ENCODE results near the gene ADO. TPM values are rescaled to one million over a fixed set of nuclear protein-coding genes. Genes with fewer than 3 reads are reported as not detected.

The ADO gene
- total RNA-seq, 1 donor from 2014 or later = 29.0 TPM

DNA sequence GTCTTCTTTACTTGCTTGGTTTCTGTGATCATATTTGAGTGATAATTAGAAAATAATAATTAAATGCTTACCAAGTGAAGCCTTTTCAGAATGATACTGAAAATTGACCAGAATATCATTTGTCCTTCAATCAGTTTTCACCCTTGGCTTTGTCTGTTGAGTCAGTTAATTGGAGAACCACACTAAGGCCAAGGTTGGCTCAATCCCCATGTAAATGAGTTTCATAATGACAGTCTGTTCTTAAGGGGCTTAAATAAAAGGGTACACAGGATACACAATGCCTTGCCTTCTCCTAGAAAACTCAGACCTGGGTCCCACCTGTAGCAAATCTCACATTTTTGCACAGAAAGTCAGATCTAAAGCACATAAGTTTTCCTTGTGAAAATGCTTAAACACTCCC lies 42.9 kb downstream of the ADO start:
- DNase-seq (ENCODE audit: low read depth) (no peak), FAIRE-seq (no peak)
- H3K4me3 ChIP-seq (ENCODE audit: insufficient read depth, low read depth, low read length) = no peak overlapping the region
- no peak overlapping the region for H3K27ac ChIP-seq (ENCODE audit: low read depth, low read length)
- H4K20me1 ChIP-seq (ENCODE audit: insufficient read depth, low read length) = no peaks in the 10 kb centered on the region
- no peak overlapping the region for H2AFZ ChIP-seq (ENCODE audit: low read depth, low read length)
- no peaks in the 10 kb centered on the region for H3K36me3 ChIP-seq (ENCODE audit: insufficient read depth, low read length)
- H3K36me3 Mint-ChIP-seq (ENCODE audit: low read depth, unreplicated experiment) = no peaks in the 10 kb centered on the region
- no peak overlapping the region for H3K9ac ChIP-seq (ENCODE audit: low read length)
- TF ChIP-seq EZH2 (IDR thresholded peaks at IDR 0.05; ENCODE audit: insufficient read depth, low read length) = no peak
- TF ChIP-seq, protein P1, sequence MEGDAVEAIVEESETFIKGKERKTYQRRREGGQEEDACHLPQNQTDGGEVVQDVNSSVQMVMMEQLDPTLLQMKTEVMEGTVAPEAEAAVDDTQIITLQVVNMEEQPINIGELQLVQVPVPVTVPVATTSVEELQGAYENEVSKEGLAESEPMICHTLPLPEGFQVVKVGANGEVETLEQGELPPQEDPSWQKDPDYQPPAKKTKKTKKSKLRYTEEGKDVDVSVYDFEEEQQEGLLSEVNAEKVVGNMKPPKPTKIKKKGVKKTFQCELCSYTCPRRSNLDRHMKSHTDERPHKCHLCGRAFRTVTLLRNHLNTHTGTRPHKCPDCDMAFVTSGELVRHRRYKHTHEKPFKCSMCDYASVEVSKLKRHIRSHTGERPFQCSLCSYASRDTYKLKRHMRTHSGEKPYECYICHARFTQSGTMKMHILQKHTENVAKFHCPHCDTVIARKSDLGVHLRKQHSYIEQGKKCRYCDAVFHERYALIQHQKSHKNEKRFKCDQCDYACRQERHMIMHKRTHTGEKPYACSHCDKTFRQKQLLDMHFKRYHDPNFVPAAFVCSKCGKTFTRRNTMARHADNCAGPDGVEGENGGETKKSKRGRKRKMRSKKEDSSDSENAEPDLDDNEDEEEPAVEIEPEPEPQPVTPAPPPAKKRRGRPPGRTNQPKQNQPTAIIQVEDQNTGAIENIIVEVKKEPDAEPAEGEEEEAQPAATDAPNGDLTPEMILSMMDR (IDR thresholded peaks at IDR 0.05; ENCODE audit: insufficient read depth, low read depth, low read length) = no peak
- H3K9me3 Mint-ChIP-seq (ENCODE audit: unreplicated experiment) = peaks cover 20% of the 10 kb centered on the region
- H3K4me3 Mint-ChIP-seq (ENCODE audit: unreplicated experiment) = no peak overlapping the region
- no peaks in the 10 kb centered on the region for H3K4me1 Mint-ChIP-seq (ENCODE audit: low read depth, unreplicated experiment)
- H3K4me2 ChIP-seq (ENCODE audit: low read length) = no peak overlapping the region
- H3K4me1 ChIP-seq (ENCODE audit: insufficient read depth, low read length) = no peaks in the 10 kb centered on the region
- H3K27me3 Mint-ChIP-seq (ENCODE audit: low read depth, unreplicated experiment) = peaks cover 10% of the 10 kb centered on the region
- H3K27me3 ChIP-seq (ENCODE audit: insufficient read depth, low read length) = peaks cover 9% of the 10 kb centered on the region
- no peak overlapping the region for H3K27ac Mint-ChIP-seq (ENCODE audit: unreplicated experiment)
- H3K79me2 ChIP-seq (ENCODE audit: insufficient read depth, low read length) = no peaks in the 10 kb centered on the region
- H3K9me3 ChIP-seq (ENCODE audit: insufficient read depth, low read depth, low read length) = peaks cover 8% of the 10 kb centered on the region

DNA sequence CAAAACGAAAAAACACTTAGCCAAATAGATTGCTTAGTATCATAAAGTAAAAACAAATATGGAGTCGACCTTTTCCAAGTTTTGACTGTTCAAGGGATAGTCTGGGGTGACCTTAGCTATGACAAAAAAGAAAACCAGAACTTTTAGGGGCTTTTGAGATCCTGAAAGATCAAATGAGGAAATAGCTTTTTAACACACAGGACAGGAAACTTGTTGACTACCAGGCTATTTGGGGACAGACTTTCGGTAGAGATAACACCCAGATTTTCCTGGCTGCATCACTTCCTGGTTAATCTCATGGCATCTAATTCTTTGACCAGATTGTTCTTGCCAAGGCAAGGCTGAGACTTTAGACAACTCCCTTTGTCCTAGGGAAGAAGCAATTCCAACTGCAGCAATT lies 46.1 kb downstream of the ADO start:
- no peaks in the 10 kb centered on the region for H3K36me3 Mint-ChIP-seq (ENCODE audit: low read depth, unreplicated experiment)
- no peak overlapping the region for H3K4me2 ChIP-seq (ENCODE audit: low read length)
- H3K27me3 ChIP-seq (ENCODE audit: insufficient read depth, low read length) = peaks cover 13% of the 10 kb centered on the region
- H3K4me1 ChIP-seq (ENCODE audit: insufficient read depth, low read length) = no peaks in the 10 kb centered on the region
- H3K27ac Mint-ChIP-seq (ENCODE audit: unreplicated experiment) = no peak overlapping the region
- H3K27me3 Mint-ChIP-seq (ENCODE audit: low read depth, unreplicated experiment) = no peaks in the 10 kb centered on the region
- no peaks in the 10 kb centered on the region for H3K79me2 ChIP-seq (ENCODE audit: insufficient read depth, low read length)
- no peak overlapping the region for H2AFZ ChIP-seq (ENCODE audit: low read depth, low read length)
- no peak overlapping the region for H3K4me3 Mint-ChIP-seq (ENCODE audit: unreplicated experiment)
- H3K4me3 ChIP-seq (ENCODE audit: insufficient read depth, low read depth, low read length) = no peak overlapping the region
- peaks cover 8% of the 10 kb centered on the region for H3K9me3 ChIP-seq (ENCODE audit: insufficient read depth, low read depth, low read length)
- H3K27ac ChIP-seq (ENCODE audit: low read depth, low read length) = no peak overlapping the region
- H3K9me3 Mint-ChIP-seq (ENCODE audit: unreplicated experiment) = peaks cover 16% of the 10 kb centered on the region
- DNase-seq (ENCODE audit: low read depth) (no peak), FAIRE-seq (no peak)
- no peaks in the 10 kb centered on the region for H4K20me1 ChIP-seq (ENCODE audit: insufficient read depth, low read length)
- TF ChIP-seq, protein P1 (IDR thresholded peaks at IDR 0.05; ENCODE audit: insufficient read depth, low read depth, low read length) = no peak
- TF ChIP-seq EZH2 (IDR thresholded peaks at IDR 0.05; ENCODE audit: insufficient read depth, low read length) = no peak
- no peaks in the 10 kb centered on the region for H3K4me1 Mint-ChIP-seq (ENCODE audit: low read depth, unreplicated experiment)
- H3K36me3 ChIP-seq (ENCODE audit: insufficient read depth, low read length) = no peaks in the 10 kb centered on the region
- no peak overlapping the region for H3K9ac ChIP-seq (ENCODE audit: low read length)

DNA sequence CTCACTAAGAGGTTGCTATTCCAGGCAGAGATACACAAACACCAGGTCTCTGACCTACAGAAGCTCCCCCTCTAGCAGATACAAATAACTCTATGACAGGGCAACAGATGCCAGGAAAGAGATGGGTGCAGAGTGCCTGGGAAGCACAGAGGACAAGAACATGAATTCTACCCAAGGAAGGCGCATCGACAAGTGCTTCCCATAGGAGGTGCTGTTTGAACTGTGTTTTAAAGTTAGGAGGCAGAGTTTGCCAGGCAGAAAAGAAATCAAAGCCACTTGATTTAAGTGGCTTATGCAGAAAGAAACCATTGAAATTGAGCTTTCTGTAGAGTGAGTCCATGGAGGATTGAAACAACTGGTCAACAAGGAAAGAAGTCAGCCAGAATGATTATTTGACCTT lies 46.9 kb downstream of the ADO start:
- no peaks in the 10 kb centered on the region for H3K36me3 Mint-ChIP-seq (ENCODE audit: low read depth, unreplicated experiment)
- TF ChIP-seq, protein P1 (IDR thresholded peaks at IDR 0.05; ENCODE audit: insufficient read depth, low read depth, low read length) = no peak
- TF ChIP-seq EZH2 (IDR thresholded peaks at IDR 0.05; ENCODE audit: insufficient read depth, low read length) = no peak
- peaks cover 11% of the 10 kb centered on the region for H3K27me3 ChIP-seq (ENCODE audit: insufficient read depth, low read length)
- no peak overlapping the region for H3K27ac ChIP-seq (ENCODE audit: low read depth, low read length)
- no peak overlapping the region for H3K4me3 ChIP-seq (ENCODE audit: insufficient read depth, low read depth, low read length)
- no peak for DNase-seq (ENCODE audit: low read depth)
- H3K4me1 ChIP-seq (ENCODE audit: insufficient read depth, low read length) = no peaks in the 10 kb centered on the region
- H3K9me3 ChIP-seq (ENCODE audit: insufficient read depth, low read depth, low read length) = peaks cover 8% of the 10 kb centered on the region
- no peak overlapping the region for H3K4me2 ChIP-seq (ENCODE audit: low read length)
- no peak overlapping the region for H3K27ac Mint-ChIP-seq (ENCODE audit: unreplicated experiment)
- H3K9ac ChIP-seq (ENCODE audit: low read length) = no peak overlapping the region
- no peaks in the 10 kb centered on the region for H3K79me2 ChIP-seq (ENCODE audit: insufficient read depth, low read length)
- no peaks in the 10 kb centered on the region for H3K27me3 Mint-ChIP-seq (ENCODE audit: low read depth, unreplicated experiment)
- no peak for FAIRE-seq
- no peak overlapping the region for H2AFZ ChIP-seq (ENCODE audit: low read depth, low read length)
- no peaks in the 10 kb centered on the region for H3K4me1 Mint-ChIP-seq (ENCODE audit: low read depth, unreplicated experiment)
- H3K36me3 ChIP-seq (ENCODE audit: insufficient read depth, low read length) = no peaks in the 10 kb centered on the region
- no peaks in the 10 kb centered on the region for H4K20me1 ChIP-seq (ENCODE audit: insufficient read depth, low read length)
- no peak overlapping the region for H3K4me3 Mint-ChIP-seq (ENCODE audit: unreplicated experiment)
- peaks cover 14% of the 10 kb centered on the region for H3K9me3 Mint-ChIP-seq (ENCODE audit: unreplicated experiment)

Measured in astrocyte (in vitro differentiated cells and primary cell).